ENCODE results near the gene LRCH4. TPM values are rescaled to one million over a fixed set of nuclear protein-coding genes. Genes with fewer than 3 reads are reported as not detected.
A peak's percentile ranks its signal among the peaks of the same experiment; 100 is the strongest.

The LRCH4 gene
- total and polyA plus RNA-seq, 2 of the 13 experiments (the other 11 are each of a cell fraction or from before 2014, with no cell fraction given): 7.0 to 9.3 TPM

GRCh38 chr7:100570954-100571828, 14.7 kb downstream of the LRCH4 start (continued):
- TF ChIP-seq, protein P1, sequence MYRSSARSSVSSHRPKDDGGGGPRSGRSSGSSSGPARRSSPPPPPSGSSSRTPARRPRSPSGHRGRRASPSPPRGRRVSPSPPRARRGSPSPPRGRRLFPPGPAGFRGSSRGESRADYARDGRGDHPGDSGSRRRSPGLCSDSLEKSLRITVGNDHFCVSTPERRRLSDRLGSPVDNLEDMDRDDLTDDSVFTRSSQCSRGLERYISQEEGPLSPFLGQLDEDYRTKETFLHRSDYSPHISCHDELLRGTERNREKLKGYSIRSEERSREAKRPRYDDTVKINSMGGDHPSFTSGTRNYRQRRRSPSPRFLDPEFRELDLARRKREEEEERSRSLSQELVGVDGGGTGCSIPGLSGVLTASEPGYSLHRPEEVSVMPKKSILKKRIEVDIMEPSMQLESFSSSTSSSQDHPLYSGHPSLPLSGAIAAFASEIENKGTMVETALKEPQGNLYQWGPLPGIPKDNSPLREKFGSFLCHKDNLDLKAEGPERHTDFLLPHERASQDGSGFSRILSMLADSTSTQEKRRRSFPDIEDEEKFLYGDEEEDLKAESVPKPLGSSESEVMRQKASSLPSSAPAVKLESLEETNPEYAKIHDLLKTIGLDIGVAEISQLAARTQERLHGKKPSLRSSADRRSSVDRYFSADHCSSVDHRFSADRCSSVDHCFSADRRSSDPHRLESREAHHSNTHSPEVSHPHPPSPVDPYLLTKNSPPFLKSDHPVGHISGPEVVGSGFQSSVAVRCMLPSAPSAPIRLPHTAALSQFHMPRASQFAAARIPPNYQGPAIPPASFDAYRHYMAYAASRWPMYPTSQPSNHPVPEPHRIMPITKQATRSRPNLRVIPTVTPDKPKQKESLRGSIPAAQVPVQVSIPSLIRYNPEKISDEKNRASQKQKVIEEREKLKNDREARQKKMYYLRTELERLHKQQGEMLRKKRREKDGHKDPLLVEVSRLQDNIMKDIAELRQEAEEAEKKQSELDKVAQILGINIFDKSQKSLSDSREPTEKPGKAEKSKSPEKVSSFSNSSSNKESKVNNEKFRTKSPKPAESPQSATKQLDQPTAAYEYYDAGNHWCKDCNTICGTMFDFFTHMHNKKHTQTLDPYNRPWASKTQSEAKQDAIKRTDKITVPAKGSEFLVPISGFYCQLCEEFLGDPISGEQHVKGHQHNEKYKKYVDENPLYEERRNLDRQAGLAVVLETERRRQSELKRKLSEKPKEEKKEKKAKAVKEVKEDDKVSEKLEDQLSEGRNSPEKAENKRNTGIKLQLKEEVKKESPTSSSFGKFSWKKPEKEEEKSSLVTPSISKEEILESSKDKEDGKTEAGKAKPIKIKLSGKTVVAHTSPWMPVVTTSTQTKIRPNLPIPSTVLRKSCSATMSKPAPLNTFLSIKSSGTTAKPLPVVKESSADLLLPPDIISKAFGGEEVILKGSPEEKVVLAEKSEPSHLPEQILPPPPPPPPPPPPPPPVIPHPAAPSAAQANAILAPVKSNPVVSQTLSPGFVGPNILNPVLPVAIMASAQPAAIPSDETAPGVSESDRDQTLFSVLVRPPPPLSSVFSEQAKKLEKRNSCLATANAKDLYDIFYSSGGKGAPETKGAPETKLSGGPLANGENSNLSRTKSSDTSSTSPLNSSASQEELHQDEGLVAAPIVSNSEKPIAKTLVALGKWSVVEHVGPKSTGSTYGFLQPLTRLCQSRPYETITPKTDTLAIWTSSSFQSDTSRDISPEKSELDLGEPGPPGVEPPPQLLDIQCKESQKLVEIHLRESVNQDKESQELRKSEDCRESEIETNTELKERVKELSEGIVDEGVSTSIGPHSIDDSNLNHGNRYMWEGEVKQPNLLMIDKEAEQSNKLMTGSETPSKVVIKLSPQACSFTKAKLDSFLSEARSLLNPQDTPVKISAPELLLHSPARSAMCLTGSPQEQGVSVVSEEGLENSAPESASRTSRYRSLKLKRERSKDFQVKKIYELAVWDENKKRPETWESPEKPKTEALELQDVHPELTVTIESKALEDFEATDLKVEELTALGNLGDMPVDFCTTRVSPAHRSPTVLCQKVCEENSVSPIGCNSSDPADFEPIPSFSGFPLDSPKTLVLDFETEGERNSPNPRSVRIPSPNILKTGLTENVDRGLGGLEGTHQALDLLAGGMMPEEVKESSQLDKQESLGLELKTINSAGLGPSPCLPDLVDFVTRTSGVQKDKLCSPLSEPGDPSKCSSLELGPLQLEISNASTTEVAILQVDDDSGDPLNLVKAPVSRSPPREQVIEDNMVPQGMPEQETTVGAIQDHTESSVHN (CRISPR knock-in tag; IDR thresholded peaks at IDR 0.05): peak; percentile 75; the same call in 1 of the 2 replicates
- TF ChIP-seq SOX6 (IDR thresholded peaks at IDR 0.05) (no peak), SOX6 (CRISPR knock-in tag; IDR thresholded peaks at IDR 0.05) (peak; percentile 48), HOXA3 (CRISPR knock-in tag; IDR thresholded peaks at IDR 0.05) (peak; percentile 47; the same call in 1 of the 2 replicates), GZF1 (CRISPR knock-in tag; IDR thresholded peaks at IDR 0.05) (no peak), ZNF446 (CRISPR knock-in tag; IDR thresholded peaks at IDR 0.05) (no peak), ZNF30 (CRISPR knock-in tag; IDR thresholded peaks at IDR 0.05) (no peak), CENPT (CRISPR knock-in tag; IDR thresholded peaks at IDR 0.05; ENCODE audit: low read depth) (no peak), ZBTB46 (CRISPR knock-in tag; IDR thresholded peaks at IDR 0.05; ENCODE audit: borderline replicate concordance) (0 out of 2 replicates have a peak, but pooled peaks have one; percentile 6), ZNF124 (CRISPR knock-in tag; IDR thresholded peaks at IDR 0.05) (no peak), ZSCAN5A (CRISPR knock-in tag; IDR thresholded peaks at IDR 0.05; ENCODE audit: borderline replicate concordance) (no peak; the same call in 1 of the 2 replicates), LCORL (IDR thresholded peaks at IDR 0.05) (no peak), LCORL (CRISPR knock-in tag; IDR thresholded peaks at IDR 0.05) (peak; percentile 60)
- TF ChIP-seq, protein P2, sequence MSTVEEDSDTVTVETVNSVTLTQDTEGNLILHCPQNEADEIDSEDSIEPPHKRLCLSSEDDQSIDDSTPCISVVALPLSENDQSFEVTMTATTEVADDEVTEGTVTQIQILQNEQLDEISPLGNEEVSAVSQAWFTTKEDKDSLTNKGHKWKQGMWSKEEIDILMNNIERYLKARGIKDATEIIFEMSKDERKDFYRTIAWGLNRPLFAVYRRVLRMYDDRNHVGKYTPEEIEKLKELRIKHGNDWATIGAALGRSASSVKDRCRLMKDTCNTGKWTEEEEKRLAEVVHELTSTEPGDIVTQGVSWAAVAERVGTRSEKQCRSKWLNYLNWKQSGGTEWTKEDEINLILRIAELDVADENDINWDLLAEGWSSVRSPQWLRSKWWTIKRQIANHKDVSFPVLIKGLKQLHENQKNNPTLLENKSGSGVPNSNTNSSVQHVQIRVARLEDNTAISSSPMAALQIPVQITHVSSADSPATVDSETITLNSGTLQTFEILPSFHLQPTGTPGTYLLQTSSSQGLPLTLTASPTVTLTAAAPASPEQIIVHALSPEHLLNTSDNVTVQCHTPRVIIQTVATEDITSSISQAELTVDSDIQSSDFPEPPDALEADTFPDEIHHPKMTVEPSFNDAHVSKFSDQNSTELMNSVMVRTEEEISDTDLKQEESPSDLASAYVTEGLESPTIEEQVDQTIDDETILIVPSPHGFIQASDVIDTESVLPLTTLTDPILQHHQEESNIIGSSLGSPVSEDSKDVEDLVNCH (CRISPR knock-in tag; IDR thresholded peaks at IDR 0.05): no peak

Measured in HepG2 (cell line).